A673 (cell line): ENCODE results near the gene MDH1B.

Experiments
- CTCF ChIP-seq: fragments of 300-800, 200-600 bp; sonication (generic); conservative IDR thresholded peaks from 2 replicates; pipeline ENCODE4 v1.5.1; 2017; ENCODE audit warnings: low read depth, mild to moderate bottlenecking, antibody characterized with exemption, low read length, moderate library complexity, mixed read lengths
- EZH2 ChIP-seq: fragments of 200-600 bp; sonication (generic); IDR thresholded peaks from 2 replicates; pipeline ENCODE4 v1.6.1; 2017; ENCODE audit warnings: borderline replicate concordance, low read depth, mild to moderate bottlenecking, mixed read lengths, antibody characterized with exemption, low read length; ENCODE audit not compliant: poor library complexity, severe bottlenecking

- TF ChIP-seq CTCF (no peak), EZH2 (no peak)
Measured at GRCh38 chr2:206707164-206707701, 57.9 kb downstream of the MDH1B start.
